Endothelial cell of umbilical vein (primary cell): ENCODE measurements around the gene PAXX. TPM values are rescaled to one million over a fixed set of nuclear protein-coding genes. Genes with fewer than 3 reads are reported as not detected.

ENCODE experiments used
- BruUV-seq: library from RNA; stranded (reverse); fragments of 400-500 nt; replicated peaks from 2 replicates; lab custom pipeline; 2021; lab: Mats Ljungman, UMichigan
- CTCF ChIA-PET: fragments of 300-600, 350-600 bp; sonication (Branson Sonifier 250); formaldehyde crosslinking; loops from one replicate; lab custom pipeline; 2021; ENCODE audit warnings: antibody characterized with exemption, inconsistent platforms; lab: Charles Lee
- POLR2A ChIA-PET: fragments of 300-600, 350-600 bp; sonication (Branson Sonifier 250); formaldehyde crosslinking; loops from one replicate; lab custom pipeline; 2021; ENCODE audit warnings: antibody characterized with exemption, inconsistent platforms; lab: Charles Lee
- DNase-seq: peaks from one replicate; pipeline ENCODE4 v3.0.0-alpha.2; 2011; ENCODE audit warnings: low read depth, low spot score
- FAIRE-seq: peaks from 2 replicates; lab custom pipeline; 2011; peaks lifted over from hg19 to GRCh38; lab: Jason Lieb, UNC
- H2AFZ ChIP-seq: 2 replicates; pipeline ENCODE4 v1.6.0; 2012; ENCODE audit warnings: low read depth, low read length, control low read depth, inconsistent platforms
- H3K27ac ChIP-seq: 2 replicates; pipeline ENCODE4 v1.5.1; 2011; ENCODE audit warnings: low read depth, mild to moderate bottlenecking, control low read depth, low read length, moderate library complexity; ENCODE audit not compliant: insufficient read depth
- H3K27me3 ChIP-seq, 2 experiments: 2 replicates each; pipeline versions ENCODE4 v1.6.0 to v1.6.1; 2011; ENCODE audit warnings: low read length in 2 of 2, mixed read lengths in 1 of 2; ENCODE audit not compliant: control insufficient read depth in 2 of 2, insufficient read depth in 2 of 2
- H3K36me3 ChIP-seq, 2 experiments: 2 replicates in 1 of 2; 3 replicates in 1 of 2; pipeline ENCODE4 v1.5.1; 2011; ENCODE audit warnings: low read length in 2 of 2, mild to moderate bottlenecking in 1 of 2, moderate library complexity in 1 of 2; ENCODE audit not compliant: control insufficient read depth in 2 of 2, insufficient read depth in 2 of 2; ENCODE audit errors: extremely low read depth in 1 of 2
- H3K4me1 ChIP-seq: 3 replicates; pipeline ENCODE4 v1.5.1; 2011; ENCODE audit warnings: mild to moderate bottlenecking, low read length; ENCODE audit not compliant: control insufficient read depth, insufficient read depth; ENCODE audit errors: extremely low read depth
- H3K4me2 ChIP-seq: 2 replicates; pipeline ENCODE4 v1.6.1; 2011; ENCODE audit warnings: low read length, control low read depth, mixed read lengths; ENCODE audit not compliant: insufficient read depth
- H3K4me3 ChIP-seq, 3 experiments: fragments of 200-600 bp in 1 of 3; sonication (generic), shearing (Covaris generic) in 1 of 3; replicated peaks in 1 of 3; 2 replicates each; pipeline ENCODE4 v1.5.1; 2011 to 2016; ENCODE audit warnings: control low read depth in 3 of 3, low read length in 3 of 3, mild to moderate bottlenecking in 2 of 3, inconsistent platforms in 1 of 3, low read depth in 1 of 3, moderate library complexity in 1 of 3; ENCODE audit not compliant: insufficient read depth in 1 of 3
- H3K79me2 ChIP-seq: 2 replicates; pipeline ENCODE4 v1.6.0; 2012; ENCODE audit warnings: low read length, inconsistent platforms; ENCODE audit not compliant: control insufficient read depth, insufficient read depth
- H3K9ac ChIP-seq: replicated peaks from 2 replicates; pipeline ENCODE3; 2011; ENCODE audit warnings: low read length, control low read depth; ENCODE audit not compliant: insufficient read depth; ENCODE audit errors: extremely low read depth
- H3K9me1 ChIP-seq: replicated peaks from 3 replicates; pipeline ENCODE4 v1.6.0; 2011; ENCODE audit warnings: mild to moderate bottlenecking, low read length; ENCODE audit not compliant: control insufficient read depth, insufficient read depth; ENCODE audit errors: extremely low read depth
- H3K9me3 ChIP-seq: replicated peaks from 2 replicates; pipeline ENCODE4 v1.5.1; 2012; ENCODE audit warnings: low read length, inconsistent platforms; ENCODE audit not compliant: control insufficient read depth, insufficient read depth
- H4K20me1 ChIP-seq: replicated peaks from 2 replicates; pipeline ENCODE3; 2011; ENCODE audit warnings: mild to moderate bottlenecking, low read length; ENCODE audit not compliant: control insufficient read depth, insufficient read depth; ENCODE audit errors: extremely low read depth
- CTCF ChIP-seq, 2 donors: IDR thresholded peaks; 1 replicate in 1 of 2; 2 replicates in 1 of 2; pipeline ENCODE4 v1.5.1; 2011; ENCODE audit warnings: low read length in 2 of 2, mild to moderate bottlenecking in 2 of 2, moderate library complexity in 2 of 2, control low read depth in 1 of 2, inconsistent platforms in 1 of 2, low read depth in 1 of 2; ENCODE audit not compliant: insufficient read depth in 1 of 2; ENCODE audit errors: extremely low read depth in 1 of 2
- EZH2 ChIP-seq: IDR thresholded peaks from 2 replicates; pipeline ENCODE4 v1.6.1; 2012; ENCODE audit warnings: borderline replicate concordance, low read depth, mild to moderate bottlenecking, moderate library complexity, low read length, inconsistent platforms; ENCODE audit not compliant: severe bottlenecking
- FOS ChIP-seq: IDR thresholded peaks from 2 replicates; pipeline ENCODE4 v1.6.1; 2011; ENCODE audit warnings: mild to moderate bottlenecking, low read length, moderate library complexity, borderline replicate concordance; ENCODE audit not compliant: insufficient read depth
- GATA2 ChIP-seq: IDR thresholded peaks from 2 replicates; pipeline ENCODE4 v1.7.0; 2011; ENCODE audit warnings: low read depth, mild to moderate bottlenecking, moderate library complexity, mixed read lengths, low read length; ENCODE audit not compliant: insufficient read length, insufficient read depth
- MAX ChIP-seq: IDR thresholded peaks from 2 replicates; pipeline ENCODE4 v1.6.1; 2011; ENCODE audit not compliant: insufficient read depth, insufficient read length
- MYC ChIP-seq: IDR thresholded peaks from one replicate; pipeline ENCODE4 v1.6.1; 2011; ENCODE audit warnings: mild to moderate bottlenecking, low read depth, low read length
- POLR2A ChIP-seq: IDR thresholded peaks from 2 replicates; pipeline ENCODE4 v1.6.1; 2012; ENCODE audit warnings: low read depth, mild to moderate bottlenecking, control low read depth, low read length
- POLR2AphosphoS5 ChIP-seq: IDR thresholded peaks from 2 replicates; pipeline ENCODE4 v1.6.1; 2012; ENCODE audit warnings: low read depth, mild to moderate bottlenecking, control low read depth, low read length, moderate library complexity; ENCODE audit not compliant: insufficient read depth
- dilution Hi-C: fragments of 300-500 bp; cut with MboI; formaldehyde crosslinking; loops from one replicate; pipeline ENCODE4 v1.15.0; 2019; ENCODE audit warnings: low sequenced_read_pairs; ENCODE audit not compliant: extremely low pct_ligation_motif_present
- intact Hi-C: fragments of 100-400 bp; cut with micrococcal nuclease; formaldehyde crosslinking; loops from one replicate; pipeline ENCODE4 v1.10.0; 2022
- polyA plus RNA-seq, 4 experiments: library from polyadenylated mRNA; depleted of rRNA in 3 of 4; stranded (reverse) in 3 of 4; unstranded in 1 of 4; fragments of >200 nt; gene quantifications; 2 replicates each; pipeline versions ENCODE4 v1.2.1 to v1.2.3, GENCODE V29; 2011 to 2012; ENCODE audit warnings: missing spikeins in 1 of 4
- total RNA-seq: library from RNA; stranded (reverse); gene quantifications from 2 replicates; pipeline ENCODE4 v1.2.3, GENCODE V29; 2021

PAXX gene
- total and polyA plus RNA-seq, 2 donors (not counting 3 experiments of a cell fraction or from before 2014, with no cell fraction given) = 34.0 to 35.0 TPM

GRCh38 chr9:136954270-136955083 lies 37.7 kb upstream of the PAXX start:
- POLR2A ChIA-PET = no interaction called here
- TF ChIP-seq CTCF (IDR thresholded peaks at IDR 0.05; ENCODE audit: extremely low read depth in 1 of 2, insufficient read depth in 1 of 2, low read depth in 1 of 2, low read length in 2 of 2) = no peak
- TF ChIP-seq POLR2AphosphoS5 = no peak
- TF ChIP-seq MYC = no peak
- TF ChIP-seq MAX = no peak
- no peak for TF ChIP-seq GATA2
- no peak for TF ChIP-seq EZH2
- no peak for TF ChIP-seq POLR2A
- TF ChIP-seq FOS = no peak
- Histone ChIP-seq H2AFZ (no peak overlapping the region), H3K9me1 (no peaks in the 10 kb centered on the region), H3K9me3 (no peaks in the 10 kb centered on the region), H4K20me1 (no peaks in the 10 kb centered on the region), H3K4me2 (no peak overlapping the region), H3K27me3 (no peaks in the 10 kb centered on the region), H3K27ac (no peak overlapping the region), H3K4me1 (peaks cover 5% of the 10 kb centered on the region), H3K4me3 (no peak overlapping the region), H3K79me2 (no peaks in the 10 kb centered on the region), H3K36me3 (no peaks in the 10 kb centered on the region), H3K9ac (no peak overlapping the region)
- DNase-seq (no peak), FAIRE-seq (no peak)
- dilution Hi-C loops (no loop called here), intact Hi-C loops (no loop called here)
- BruUV-seq = no TSS peak
- CTCF ChIA-PET = interaction anchor here (1.0 to 1.1 kb wide), 3 partner anchors 41 to 75 kb away, joined by 3 to 5 read pairs (median 4); partner anchors contain the start of gene CLIC3
